ENCODE results near the gene ANKRD34B. TPM values are rescaled to one million over a fixed set of nuclear protein-coding genes. Genes with fewer than 3 reads are reported as not detected.

ANKRD34B gene
- total RNA-seq, result not detected

GRCh38 chr5:80569961-80570786 lies at the start of gene ANKRD34B:
Gene ANKRD34B, minus strand, starts transcription at chr5:80570280. Its CDS starts 10,261 bp downstream, at chr5:80560019.
- CTCF ChIA-PET, result interaction anchor here (0.6 kb wide), 1 partner anchor 11 kb away, joined by 4 read pairs; no protein-coding TSS in a partner anchor
- Mint-ChIP-seq H3K27me3 (peaks cover 67% of the 10 kb centered on the region), H3K9me3 (no peaks in the 10 kb centered on the region), H3K4me3 (peak within 1 kb of the TSS; percentile 47), H3K36me3 (ENCODE audit: low read depth) (no peaks in the 10 kb centered on the region), H3K4me1 (peaks cover 4% of the 10 kb centered on the region), H3K27ac (no peak within 1 kb of the TSS)
- DNase-seq, result peak; percentile 37
- POLR2A ChIA-PET, result interaction anchor here (1.2 kb wide), 1 partner anchor 11 kb away, joined by 4 read pairs; no protein-coding TSS in a partner anchor

DNA sequence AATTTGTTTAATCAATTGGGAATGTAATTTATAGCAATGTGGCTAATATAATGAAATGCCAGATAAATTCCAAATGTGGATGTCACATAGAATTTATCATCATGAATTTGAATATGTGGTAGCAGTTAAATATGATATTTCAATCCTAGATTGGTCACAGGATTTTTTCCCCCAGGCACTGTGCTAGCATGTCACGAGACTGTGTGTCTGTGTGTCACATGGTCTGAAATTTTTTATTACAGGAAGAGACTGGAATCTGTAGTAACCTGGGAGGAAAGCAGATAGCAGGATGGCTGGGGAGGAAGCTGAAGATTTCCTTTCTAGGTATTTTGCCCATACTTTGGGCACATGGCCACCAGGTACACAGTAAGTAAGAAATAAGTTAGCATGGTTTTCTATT lies 49.0 kb upstream of the ANKRD34B start:
- ChIA-PET POLR2A (no interaction called here), CTCF (no interaction called here)
- no peaks in the 10 kb centered on the region for H3K9me3 Mint-ChIP-seq
- H3K4me3 Mint-ChIP-seq, result no peak overlapping the region
- no peaks in the 10 kb centered on the region for H3K27me3 Mint-ChIP-seq
- DNase-seq, result no peak
- no peak overlapping the region for H3K27ac Mint-ChIP-seq
- H3K4me1 Mint-ChIP-seq, result peaks cover 5% of the 10 kb centered on the region
- peaks cover 21% of the 10 kb centered on the region for H3K36me3 Mint-ChIP-seq (ENCODE audit: low read depth)

GRCh38 chr5:80618438-80618837 lies 48.4 kb upstream of the ANKRD34B start:
- Mint-ChIP-seq H3K4me1 (peaks cover 5% of the 10 kb centered on the region), H3K4me3 (no peak overlapping the region), H3K9me3 (no peaks in the 10 kb centered on the region), H3K27me3 (no peaks in the 10 kb centered on the region), H3K27ac (no peak overlapping the region), H3K36me3 (ENCODE audit: low read depth) (peaks cover 21% of the 10 kb centered on the region)
- ChIA-PET POLR2A (no interaction called here), CTCF (no interaction called here)
- no peak for DNase-seq

DNA sequence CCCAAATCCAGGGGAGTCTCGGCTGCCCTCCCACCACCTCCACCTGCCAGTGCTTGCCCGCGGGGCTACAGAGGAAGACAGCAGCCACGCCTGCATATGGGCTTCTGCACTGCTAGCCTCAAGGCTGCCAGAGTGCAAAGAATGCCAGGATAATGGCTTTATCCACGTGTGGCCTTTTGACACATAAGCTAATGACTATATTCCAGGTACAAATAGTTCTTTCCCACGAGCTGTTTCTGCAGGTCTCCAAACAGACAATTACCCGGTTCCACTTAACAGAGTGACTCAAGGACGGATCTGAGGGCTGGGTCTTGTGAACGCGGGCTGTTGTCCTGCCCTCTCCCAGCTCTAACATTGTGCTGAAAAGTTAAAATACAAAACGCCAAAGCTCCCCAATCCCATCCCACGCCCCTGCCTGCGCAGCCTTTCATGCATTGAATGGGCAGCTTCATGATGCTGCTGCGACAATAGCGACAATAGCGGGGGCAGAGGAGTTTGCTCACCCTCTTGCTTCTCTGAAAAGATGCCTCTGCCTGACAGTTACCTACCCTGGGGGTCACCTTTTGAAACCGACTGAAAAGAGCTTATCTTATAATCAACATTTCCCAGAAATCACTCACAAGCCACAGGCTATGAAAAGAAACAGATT lies 45.3 kb upstream of the ANKRD34B start:
- Mint-ChIP-seq H3K36me3 (ENCODE audit: low read depth) (peaks cover 9% of the 10 kb centered on the region), H3K4me3 (no peak overlapping the region), H3K27me3 (no peaks in the 10 kb centered on the region), H3K9me3 (peaks cover 2% of the 10 kb centered on the region), H3K27ac (no peak overlapping the region), H3K4me1 (peaks cover 5% of the 10 kb centered on the region)
- DNase-seq, result no peak
- CTCF ChIA-PET, result no interaction called here
- POLR2A ChIA-PET, result interaction anchor here (0.8 kb wide), 1 partner anchor 38 kb away, joined by 3 read pairs; no protein-coding TSS in a partner anchor

DNA sequence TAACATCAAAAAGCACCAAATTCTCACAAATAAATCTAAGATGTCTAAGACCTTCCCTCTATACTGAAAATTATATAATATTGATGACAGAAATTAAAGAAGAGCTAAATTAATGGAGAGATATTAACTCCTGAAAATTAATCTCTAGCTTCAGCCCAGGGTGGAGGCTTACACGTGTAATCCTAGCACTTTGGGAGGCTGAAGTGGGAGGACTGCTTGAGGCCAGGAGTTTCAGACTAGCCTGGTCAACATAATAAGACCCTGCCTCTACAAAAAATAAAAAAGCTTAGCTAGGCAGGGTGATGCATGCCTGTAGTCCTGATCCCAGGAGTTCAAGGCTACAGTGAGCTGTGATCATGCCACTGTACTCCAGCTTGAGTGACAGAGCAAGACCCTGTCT lies 39.6 kb upstream of the ANKRD34B start:
- Mint-ChIP-seq H3K4me1 (peaks cover 3% of the 10 kb centered on the region), H3K9me3 (peaks cover 2% of the 10 kb centered on the region), H3K27ac (no peak overlapping the region), H3K27me3 (no peaks in the 10 kb centered on the region), H3K36me3 (ENCODE audit: low read depth) (peaks cover 7% of the 10 kb centered on the region), H3K4me3 (no peak overlapping the region)
- POLR2A ChIA-PET, result no interaction called here
- CTCF ChIA-PET, result no interaction called here
- DNase-seq, result no peak

GRCh38 chr5:80608731-80609130 lies 38.7 kb upstream of the ANKRD34B start:
- Mint-ChIP-seq H3K27me3 (no peaks in the 10 kb centered on the region), H3K9me3 (peaks cover 2% of the 10 kb centered on the region), H3K36me3 (ENCODE audit: low read depth) (peaks cover 7% of the 10 kb centered on the region), H3K4me3 (no peak overlapping the region), H3K4me1 (peaks cover 3% of the 10 kb centered on the region), H3K27ac (no peak overlapping the region)
- ChIA-PET POLR2A (no interaction called here), CTCF (no interaction called here)
- no peak for DNase-seq

DNA sequence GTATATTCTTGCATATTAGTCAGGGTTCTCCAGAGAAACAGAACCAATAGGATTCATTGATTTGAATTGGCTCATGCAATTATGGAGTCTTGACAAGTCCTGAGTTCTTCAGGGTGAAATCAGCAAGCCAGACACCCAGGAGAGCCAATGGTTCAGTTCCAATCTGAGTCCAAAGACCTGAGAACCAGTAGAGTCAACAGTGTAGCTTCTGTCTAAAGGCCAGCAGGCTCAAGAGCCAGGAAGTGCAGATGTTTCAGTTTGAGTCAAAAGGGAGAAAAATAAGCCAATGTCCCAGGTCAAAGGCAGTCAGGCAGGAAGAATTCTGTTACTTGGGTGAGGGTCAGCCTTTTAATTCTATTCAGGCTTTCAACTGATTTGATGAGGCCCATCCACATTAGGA lies 37.8 kb upstream of the ANKRD34B start:
- H3K27ac Mint-ChIP-seq, result no peak overlapping the region

GRCh38 chr5:80607343-80607742 lies 37.3 kb upstream of the ANKRD34B start:
- peaks cover 7% of the 10 kb centered on the region for H3K36me3 Mint-ChIP-seq (ENCODE audit: low read depth)
- no peak for DNase-seq
- H3K4me1 Mint-ChIP-seq, result peaks cover 3% of the 10 kb centered on the region
- H3K9me3 Mint-ChIP-seq, result peaks cover 2% of the 10 kb centered on the region
- ChIA-PET POLR2A (no interaction called here), CTCF (no interaction called here)
- H3K27me3 Mint-ChIP-seq, result no peaks in the 10 kb centered on the region
- H3K4me3 Mint-ChIP-seq, result no peak overlapping the region
- H3K27ac Mint-ChIP-seq, result no peak overlapping the region

More for the DNA sequence above, 37.8 kb upstream of the ANKRD34B start:
- Mint-ChIP-seq H3K9me3 (peaks cover 2% of the 10 kb centered on the region), H3K4me1 (peaks cover 3% of the 10 kb centered on the region), H3K36me3 (ENCODE audit: low read depth) (peaks cover 7% of the 10 kb centered on the region), H3K4me3 (no peak overlapping the region), H3K27me3 (no peaks in the 10 kb centered on the region)
- CTCF ChIA-PET, result no interaction called here
- POLR2A ChIA-PET, result no interaction called here
- DNase-seq, result no peak

DNA sequence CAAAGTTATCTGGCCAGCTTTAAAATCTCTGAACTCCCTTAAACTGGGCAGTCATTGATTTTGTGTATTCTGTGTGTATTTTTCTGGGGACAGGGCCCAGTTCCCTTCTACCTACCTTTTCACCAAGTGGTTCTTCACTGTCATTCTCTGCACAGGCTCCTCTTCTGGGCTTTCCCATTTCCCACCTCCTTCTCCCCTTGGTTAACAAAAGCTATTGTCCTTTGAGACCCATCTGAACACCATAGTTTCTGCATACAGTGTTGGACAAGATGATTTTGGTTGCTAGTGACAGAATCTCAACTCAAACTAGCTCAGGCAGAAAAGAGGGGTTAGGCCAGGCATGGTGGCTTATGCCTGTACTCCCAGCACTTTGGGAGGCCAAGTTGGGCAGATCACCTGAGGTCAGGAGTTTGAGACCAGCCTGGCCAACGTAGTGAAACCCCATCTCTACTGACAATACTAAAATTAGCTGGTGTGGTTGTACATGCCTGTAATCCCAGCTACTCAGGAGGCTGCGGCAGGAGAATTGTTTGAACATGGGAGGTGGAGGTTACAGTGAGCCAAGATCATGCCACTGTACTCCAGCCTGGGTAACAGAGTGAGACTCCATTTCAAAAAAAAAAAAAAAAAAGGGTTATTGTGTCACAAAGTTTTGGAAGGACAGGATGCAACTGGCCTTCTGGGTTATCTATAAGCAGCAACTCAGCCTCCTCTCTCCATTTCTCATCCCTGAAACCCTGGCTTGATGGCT lies 31.0 kb upstream of the ANKRD34B start:
- Mint-ChIP-seq H3K27me3 (no peaks in the 10 kb centered on the region), H3K36me3 (ENCODE audit: low read depth) (no peaks in the 10 kb centered on the region), H3K4me1 (no peaks in the 10 kb centered on the region), H3K9me3 (no peaks in the 10 kb centered on the region), H3K4me3 (no peak overlapping the region), H3K27ac (no peak overlapping the region)
- ChIA-PET CTCF (no interaction called here), POLR2A (interaction anchor here (1.1 kb wide), 1 partner anchor 113 kb away, joined by 3 read pairs; the partner anchor contains the start of gene FAM151B)
- DNase-seq, result no peak

DNA sequence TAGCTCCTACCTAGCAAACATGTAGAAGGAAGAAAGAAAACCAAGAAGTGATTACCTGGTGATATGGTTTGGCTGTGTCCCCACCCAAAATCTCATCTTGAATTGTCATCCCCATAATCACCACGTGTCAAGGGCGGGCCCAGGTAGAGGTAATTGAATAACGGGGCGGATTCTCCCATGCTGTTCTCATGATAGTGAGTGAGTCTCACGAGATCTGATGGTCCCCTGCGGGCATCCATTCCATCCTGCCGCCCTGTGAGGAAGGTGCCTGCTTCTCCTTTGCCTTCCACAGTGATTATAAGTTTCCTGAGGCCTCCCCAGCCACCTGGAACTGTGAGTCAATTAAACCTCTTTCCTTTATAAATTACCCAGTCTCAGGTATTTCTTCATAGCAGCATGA lies 27.4 kb upstream of the ANKRD34B start:
- CTCF ChIA-PET, result no interaction called here
- POLR2A ChIA-PET, result no interaction called here
- no peak for DNase-seq
- Mint-ChIP-seq H3K4me3 (no peak overlapping the region), H3K9me3 (no peaks in the 10 kb centered on the region), H3K27ac (no peak overlapping the region), H3K36me3 (ENCODE audit: low read depth) (no peaks in the 10 kb centered on the region), H3K4me1 (no peaks in the 10 kb centered on the region), H3K27me3 (peaks cover 2% of the 10 kb centered on the region)

DNA sequence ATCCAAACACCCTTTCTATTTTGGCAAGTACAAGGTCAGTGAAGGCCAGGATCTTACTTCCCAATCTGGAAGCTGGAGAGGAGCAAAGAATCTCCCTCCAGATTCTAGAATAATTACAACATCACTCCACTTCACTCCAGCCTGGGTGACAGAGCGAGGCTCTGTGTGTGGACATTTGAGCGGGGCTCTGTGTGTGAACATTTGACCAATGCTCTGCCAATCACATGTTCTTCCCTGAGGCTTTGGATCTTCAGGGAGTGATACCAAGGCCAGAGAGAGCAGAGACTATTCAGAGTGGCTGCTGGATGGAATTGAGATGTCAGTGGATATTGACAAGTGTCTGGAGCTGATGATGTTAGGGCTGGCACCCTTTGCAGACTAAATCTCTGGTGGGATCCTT lies 24.7 kb upstream of the ANKRD34B start:
- Mint-ChIP-seq H3K27me3 (peaks cover 11% of the 10 kb centered on the region), H3K36me3 (ENCODE audit: low read depth) (no peaks in the 10 kb centered on the region), H3K4me3 (no peak overlapping the region), H3K27ac (no peak overlapping the region), H3K4me1 (no peaks in the 10 kb centered on the region), H3K9me3 (no peaks in the 10 kb centered on the region)
- no peak for DNase-seq
- POLR2A ChIA-PET, result no interaction called here
- CTCF ChIA-PET, result interaction anchor here (0.7 kb wide), 1 partner anchor 393 kb away, joined by 5 read pairs; no protein-coding TSS in a partner anchor

GRCh38 chr5:80592761-80593160 lies 22.7 kb upstream of the ANKRD34B start:
- POLR2A ChIA-PET, result no interaction called here
- CTCF ChIA-PET, result no interaction called here

GRCh38 chr5:80592105-80592504 lies 22.0 kb upstream of the ANKRD34B start:
- no peaks in the 10 kb centered on the region for H3K36me3 Mint-ChIP-seq (ENCODE audit: low read depth)
- no peak overlapping the region for H3K4me3 Mint-ChIP-seq
- H3K4me1 Mint-ChIP-seq, result no peaks in the 10 kb centered on the region
- POLR2A ChIA-PET, result no interaction called here
- CTCF ChIA-PET, result no interaction called here
- DNase-seq, result no peak
- no peaks in the 10 kb centered on the region for H3K9me3 Mint-ChIP-seq
- H3K27ac Mint-ChIP-seq, result no peak overlapping the region
- H3K27me3 Mint-ChIP-seq, result peaks cover 11% of the 10 kb centered on the region

More at GRCh38 chr5:80592761-80593160, 22.7 kb upstream of the ANKRD34B start:
- Mint-ChIP-seq H3K4me1 (no peaks in the 10 kb centered on the region), H3K36me3 (ENCODE audit: low read depth) (no peaks in the 10 kb centered on the region), H3K9me3 (no peaks in the 10 kb centered on the region), H3K27me3 (peaks cover 11% of the 10 kb centered on the region), H3K27ac (no peak overlapping the region), H3K4me3 (no peak overlapping the region)
- DNase-seq, result no peak
